Tibial artery (tissue), 4 donors: Measurements from ENCODE around the gene C6orf132.

Source experiments
- DNase-seq, 2 donors: peaks; one replicate each; pipeline ENCODE4 v3.0.0-alpha.2; 2019
- H3K27ac ChIP-seq, 2 donors: fragments of 200-600 bp; sonication (generic) in 1 of 2; 1 replicate in 1 of 2; 2 replicates in 1 of 2; pipeline ENCODE4 v1.5.1; 2018 to 2019; ENCODE audit warnings: mild to moderate bottlenecking in 1 of 2
- H3K27me3 ChIP-seq, 2 donors: fragments of 200-600 bp; sonication (generic) in 1 of 2; one replicate each; pipeline versions ENCODE4 v1.5.1 to v1.6.0; 2016 to 2019
- H3K36me3 ChIP-seq, 3 donors: fragments of 200-600 bp; sonication (generic) in 2 of 3; one replicate each; pipeline ENCODE4 v1.5.1; 2016 to 2019; ENCODE audit warnings: mild to moderate bottlenecking in 2 of 3
- H3K4me1 ChIP-seq, 4 donors: fragments of 200-600 bp; sonication (generic) in 2 of 4; 1 replicate in 3 of 4; 2 replicates in 1 of 4; pipeline ENCODE4 v1.5.1; 2016 to 2019
- H3K4me3 ChIP-seq, 2 donors: fragments of 200-600 bp; sonication (generic) in 1 of 2; 1 replicate in 1 of 2; 2 replicates in 1 of 2; pipeline ENCODE4 v1.5.1; 2018 to 2019; ENCODE audit warnings: mild to moderate bottlenecking in 2 of 2
- H3K9me3 ChIP-seq, 3 donors: fragments of 200-600 bp; sonication (generic) in 1 of 3; one replicate each; pipeline ENCODE4 v1.5.1; 2016 to 2019
- intact Hi-C: fragments of 100-400 bp; cut with DNase I; formaldehyde crosslinking; loops from one replicate; pipeline ENCODE4 v1.15.0; 2023; ENCODE audit warnings: low total_unique reads
- TF ChIP-seq, protein P1 (sequence below), 2 experiments: fragments of 200-600 bp in 1 of 2; fragments of 450-650 bp in 1 of 2; IDR thresholded peaks; one replicate each; pipeline ENCODE4 v1.5.1; 2017 to 2019; ENCODE audit warnings: antibody characterized with exemption in 2 of 2, mild to moderate bottlenecking in 1 of 2, moderate library complexity in 1 of 2

The C6orf132 gene

DNA sequence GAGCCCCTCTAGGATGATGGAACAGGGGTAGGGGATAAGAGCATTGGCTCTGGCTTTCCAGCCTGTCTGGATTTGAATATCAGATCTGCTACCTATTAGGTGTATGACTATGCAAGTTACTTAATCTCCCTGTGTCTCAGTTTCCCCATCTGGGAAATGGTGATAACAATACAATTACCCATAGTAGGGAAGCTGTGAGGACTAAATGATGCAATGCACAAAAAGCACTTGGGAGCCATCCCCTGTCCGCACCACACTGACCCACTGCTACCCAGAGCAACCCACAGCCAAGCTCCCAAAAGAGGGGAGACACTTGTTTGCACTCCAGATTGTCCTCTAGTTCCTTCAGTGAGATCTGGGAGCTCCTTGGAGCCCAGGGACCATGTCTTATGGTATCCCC lies 30.1 kb downstream of the C6orf132 start:
- Histone ChIP-seq H3K27ac (no peak overlapping the region), H3K4me3 (no peak overlapping the region), H3K27me3 (peaks cover 0 to 9% of the 10 kb centered on the region in 2 donors), H3K36me3 (peaks cover 0 to 17% (median 0%) of the 10 kb centered on the region in 3 donors), H3K4me1 (no peaks in the 10 kb centered on the region), H3K9me3 (no peaks in the 10 kb centered on the region)
- DNase-seq: no peak
- TF ChIP-seq, protein P1, sequence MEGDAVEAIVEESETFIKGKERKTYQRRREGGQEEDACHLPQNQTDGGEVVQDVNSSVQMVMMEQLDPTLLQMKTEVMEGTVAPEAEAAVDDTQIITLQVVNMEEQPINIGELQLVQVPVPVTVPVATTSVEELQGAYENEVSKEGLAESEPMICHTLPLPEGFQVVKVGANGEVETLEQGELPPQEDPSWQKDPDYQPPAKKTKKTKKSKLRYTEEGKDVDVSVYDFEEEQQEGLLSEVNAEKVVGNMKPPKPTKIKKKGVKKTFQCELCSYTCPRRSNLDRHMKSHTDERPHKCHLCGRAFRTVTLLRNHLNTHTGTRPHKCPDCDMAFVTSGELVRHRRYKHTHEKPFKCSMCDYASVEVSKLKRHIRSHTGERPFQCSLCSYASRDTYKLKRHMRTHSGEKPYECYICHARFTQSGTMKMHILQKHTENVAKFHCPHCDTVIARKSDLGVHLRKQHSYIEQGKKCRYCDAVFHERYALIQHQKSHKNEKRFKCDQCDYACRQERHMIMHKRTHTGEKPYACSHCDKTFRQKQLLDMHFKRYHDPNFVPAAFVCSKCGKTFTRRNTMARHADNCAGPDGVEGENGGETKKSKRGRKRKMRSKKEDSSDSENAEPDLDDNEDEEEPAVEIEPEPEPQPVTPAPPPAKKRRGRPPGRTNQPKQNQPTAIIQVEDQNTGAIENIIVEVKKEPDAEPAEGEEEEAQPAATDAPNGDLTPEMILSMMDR (IDR thresholded peaks at IDR 0.05): no peak
- intact Hi-C loops: no loop called here

DNA sequence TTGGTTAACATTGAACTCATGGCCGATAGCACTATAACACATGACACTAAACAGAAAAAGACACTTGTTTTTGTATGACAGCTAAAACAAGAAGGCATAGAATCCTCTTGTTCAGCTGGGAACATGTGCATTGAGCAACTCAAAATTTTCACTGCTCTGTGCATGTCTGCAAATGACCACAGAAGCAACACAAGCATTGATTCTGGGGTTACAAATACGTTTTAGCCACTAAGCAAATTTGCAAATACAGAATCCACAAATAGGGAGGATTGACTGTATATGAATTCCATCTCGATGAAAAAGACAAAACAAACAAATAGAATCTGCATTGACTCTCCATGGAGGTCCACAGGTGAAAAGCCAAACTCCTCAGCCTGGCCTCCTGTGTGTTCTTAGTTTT lies 31.7 kb downstream of the C6orf132 start:
- DNase-seq: no peak
- Histone ChIP-seq H3K27ac (no peak overlapping the region), H3K4me3 (no peak overlapping the region), H3K27me3 (peaks cover 0 to 26% of the 10 kb centered on the region in 2 donors), H3K36me3 (peaks cover 0 to 24% (median 0%) of the 10 kb centered on the region in 3 donors), H3K9me3 (no peaks in the 10 kb centered on the region), H3K4me1 (no peaks in the 10 kb centered on the region)
- intact Hi-C loops: no loop called here
- TF ChIP-seq, protein P1 (IDR thresholded peaks at IDR 0.05): no peak

DNA sequence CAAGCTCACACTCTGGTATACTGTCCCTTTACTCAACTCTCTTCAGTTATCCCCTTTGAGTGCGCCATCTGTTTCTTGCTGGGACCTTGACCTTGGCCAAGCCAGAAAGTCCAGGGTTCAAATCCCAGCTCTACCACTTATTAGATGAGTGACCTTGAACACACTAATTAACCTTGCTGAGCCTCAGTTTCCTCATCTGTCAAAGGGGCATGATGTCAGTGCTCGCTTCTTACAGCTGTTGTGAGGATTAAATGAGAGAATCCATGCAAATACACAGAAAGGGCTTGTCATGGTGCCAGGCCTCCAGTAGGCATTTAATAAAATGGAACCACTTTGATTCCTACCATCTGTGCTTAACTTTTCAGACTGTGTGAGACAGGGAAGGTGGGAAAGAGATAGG lies 34.3 kb downstream of the C6orf132 start:
- Histone ChIP-seq H3K9me3 (no peaks in the 10 kb centered on the region), H3K27me3 (peaks cover 0 to 42% of the 10 kb centered on the region in 2 donors), H3K27ac (no peak overlapping the region), H3K36me3 (peaks cover 0 to 39% (median 0%) of the 10 kb centered on the region in 3 donors), H3K4me3 (no peak overlapping the region), H3K4me1 (peaks cover 0 to 8% (median 8%) of the 10 kb centered on the region in 4 donors)
- intact Hi-C loops: no loop called here
- TF ChIP-seq, protein P1 (IDR thresholded peaks at IDR 0.05): no peak
- DNase-seq: no peak

DNA sequence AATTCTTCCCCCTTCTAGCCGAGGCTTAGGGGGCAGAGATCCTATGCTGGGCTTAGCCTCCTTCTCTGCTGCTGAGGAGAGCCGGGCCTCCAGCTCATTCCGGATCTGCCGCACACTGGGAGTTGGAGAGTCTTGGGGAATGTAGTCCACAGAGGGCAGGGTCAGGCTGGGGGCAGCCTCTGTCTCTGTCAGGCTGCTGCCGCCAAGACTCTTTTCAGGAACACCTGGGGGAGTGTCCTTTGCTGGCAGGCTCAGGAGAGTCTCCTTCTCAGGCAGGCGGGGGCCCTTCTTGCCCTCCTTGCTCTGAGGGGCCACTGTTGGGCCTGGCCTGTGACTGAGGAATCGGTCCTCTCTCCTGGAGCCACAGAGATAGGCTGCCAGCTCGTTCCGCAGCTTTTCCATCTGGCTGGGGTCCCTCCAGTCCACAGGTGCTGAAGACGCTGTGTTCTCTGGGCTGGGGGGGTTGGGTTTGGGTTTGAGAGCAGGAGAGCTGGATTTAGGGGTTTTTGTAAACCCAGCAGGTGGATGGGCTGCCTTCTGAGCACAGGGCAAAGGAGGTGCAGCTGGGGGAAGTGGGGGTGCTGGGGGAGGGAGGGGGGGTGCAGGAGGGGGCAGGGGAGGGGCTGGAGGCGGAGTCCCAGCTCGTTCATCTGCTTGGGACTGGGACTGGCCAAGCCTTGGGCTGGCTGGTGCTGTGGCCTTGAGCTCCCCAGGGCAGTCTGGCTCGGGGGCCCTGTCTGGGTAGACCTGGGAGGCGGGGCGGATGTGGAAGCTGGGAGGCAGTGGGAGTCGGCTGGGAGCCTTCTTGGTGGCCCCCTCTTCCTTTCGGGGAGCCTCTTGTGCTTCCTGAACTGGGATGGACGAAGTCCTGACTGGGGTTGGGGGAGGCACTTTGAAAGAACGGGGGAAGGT lies 36.1 kb downstream of the C6orf132 start:
- no peak for DNase-seq
- H3K27ac ChIP-seq: no peak overlapping the region
- no peak overlapping the region for H3K4me3 ChIP-seq
- H3K9me3 ChIP-seq: no peaks in the 10 kb centered on the region
- peaks cover 0 to 8% (median 8%) of the 10 kb centered on the region in 4 donors for H3K4me1 ChIP-seq
- peaks cover 0 to 42% of the 10 kb centered on the region in 2 donors for H3K27me3 ChIP-seq
- H3K36me3 ChIP-seq: peaks cover 0 to 39% (median 0%) of the 10 kb centered on the region in 3 donors
- intact Hi-C loops: no loop called here
- TF ChIP-seq, protein P1 (IDR thresholded peaks at IDR 0.05): no peak

DNA sequence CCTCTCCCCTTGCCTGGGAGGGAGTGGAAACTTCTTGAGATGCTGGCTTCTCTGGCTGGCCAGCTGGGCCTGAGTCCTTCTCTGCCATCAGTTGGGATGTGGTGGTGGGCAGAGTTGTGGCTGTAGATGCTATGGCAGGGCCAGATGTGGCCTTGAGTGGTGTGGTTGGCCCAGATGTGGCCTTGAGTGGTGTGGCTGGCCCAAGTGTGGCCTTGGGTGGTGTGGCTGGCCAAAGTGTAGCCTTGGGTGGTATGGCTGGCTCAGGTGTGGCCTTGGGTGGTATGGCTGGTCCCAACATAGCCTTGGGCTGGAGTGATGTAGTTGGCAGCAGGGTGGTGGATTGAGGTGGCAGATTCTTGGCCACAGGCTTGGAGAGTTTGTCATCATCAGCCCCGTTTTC lies 36.7 kb downstream of the C6orf132 start:
- Histone ChIP-seq H3K4me1 (peaks cover 0 to 8% (median 8%) of the 10 kb centered on the region in 4 donors), H3K36me3 (peaks cover 0 to 39% (median 0%) of the 10 kb centered on the region in 3 donors), H3K27me3 (peaks cover 0 to 42% of the 10 kb centered on the region in 2 donors), H3K27ac (no peak overlapping the region), H3K9me3 (no peaks in the 10 kb centered on the region), H3K4me3 (no peak overlapping the region)
- TF ChIP-seq, protein P1 (IDR thresholded peaks at IDR 0.05): no peak
- intact Hi-C loops: no loop called here
- no peak for DNase-seq
